RKO (cell line): ENCODE data around the gene BAIAP2L2.
"Not testable (repeated sequence)": the region's sequence is repeated elsewhere in the genome, so short reads cannot be mapped to it uniquely, and the experiment has no call there.

ENCODE experiments used
- DNase-seq: peaks from one replicate; pipeline ENCODE4 v3.0.0-alpha.2; 2016; ENCODE audit warnings: low spot score

Gene BAIAP2L2

DNA sequence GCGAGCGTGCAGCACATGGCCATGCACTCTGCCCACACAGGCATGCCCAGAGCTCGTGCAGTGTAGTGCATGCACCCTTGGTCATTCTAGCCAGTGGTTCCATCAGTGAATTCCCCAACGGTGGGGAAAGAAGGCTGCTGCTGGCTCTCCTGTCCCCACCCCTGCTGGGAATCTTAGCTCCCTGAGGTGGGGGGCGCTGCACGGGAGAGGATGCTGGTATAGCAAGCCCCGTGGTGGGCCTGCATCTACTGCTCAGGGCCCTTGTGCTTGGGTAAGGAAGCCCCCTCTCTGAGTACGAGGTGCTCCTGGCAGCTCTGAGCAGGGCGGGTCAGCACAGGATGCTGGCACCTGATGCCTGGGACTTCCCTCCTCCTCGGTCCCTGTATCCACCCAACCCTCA, 18.5 kb upstream of the BAIAP2L2 start:
- no peak for DNase-seq

DNA sequence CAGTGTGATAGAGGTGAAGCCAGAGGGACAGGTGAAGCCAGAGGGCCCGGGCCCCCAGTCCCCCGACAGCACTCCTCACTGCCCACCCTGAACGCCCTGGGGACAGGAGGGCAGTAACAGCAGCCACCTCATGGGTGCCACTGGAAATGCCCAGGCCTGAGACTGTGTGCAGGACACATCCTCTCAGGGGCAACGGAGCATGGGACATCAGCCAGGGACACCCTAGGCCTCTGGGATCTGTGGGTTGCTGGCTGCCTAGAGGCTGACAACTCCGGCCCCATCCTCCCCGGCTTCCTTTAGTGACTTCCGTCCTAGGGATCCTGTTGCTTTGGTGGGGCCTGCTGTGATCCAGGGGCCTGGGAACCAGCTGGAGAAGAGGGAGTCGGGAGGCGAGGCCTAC, 17.4 kb upstream of the BAIAP2L2 start:
- DNase-seq = no peak

GRCh38 chr22:38126928-38127668, 16.6 kb upstream of the BAIAP2L2 start:
- DNase-seq = no peak

DNA sequence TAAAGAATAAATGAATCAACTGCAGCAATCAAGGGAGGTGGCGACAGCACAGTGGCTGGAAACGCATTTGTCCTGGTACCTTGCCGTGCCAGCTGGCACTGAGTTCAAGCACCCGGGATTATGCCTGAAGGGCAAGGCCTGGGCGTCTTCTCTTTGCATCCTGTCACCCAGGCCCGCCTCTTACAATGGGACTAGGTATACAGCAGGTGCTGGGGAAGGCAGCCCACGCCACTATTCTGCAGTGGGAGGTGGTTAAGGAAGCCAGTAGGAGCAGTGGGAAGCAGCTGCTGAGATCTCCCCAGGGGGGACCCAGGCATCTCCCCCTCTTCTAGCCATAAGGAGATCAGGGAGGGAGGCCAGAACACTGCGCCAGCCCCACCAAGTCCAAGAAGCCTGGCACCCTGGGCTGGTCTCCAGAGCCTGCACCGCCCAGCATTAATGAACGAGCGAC, 15.3 kb upstream of the BAIAP2L2 start:
- DNase-seq = no peak

GRCh38 chr22:38125038-38125610, 14.6 kb upstream of the BAIAP2L2 start:
- no peak for DNase-seq

- DNase-seq = no peak
These were observed 13.9 kb upstream of the BAIAP2L2 start for GRCh38 chr22:38124236-38124974.

DNA sequence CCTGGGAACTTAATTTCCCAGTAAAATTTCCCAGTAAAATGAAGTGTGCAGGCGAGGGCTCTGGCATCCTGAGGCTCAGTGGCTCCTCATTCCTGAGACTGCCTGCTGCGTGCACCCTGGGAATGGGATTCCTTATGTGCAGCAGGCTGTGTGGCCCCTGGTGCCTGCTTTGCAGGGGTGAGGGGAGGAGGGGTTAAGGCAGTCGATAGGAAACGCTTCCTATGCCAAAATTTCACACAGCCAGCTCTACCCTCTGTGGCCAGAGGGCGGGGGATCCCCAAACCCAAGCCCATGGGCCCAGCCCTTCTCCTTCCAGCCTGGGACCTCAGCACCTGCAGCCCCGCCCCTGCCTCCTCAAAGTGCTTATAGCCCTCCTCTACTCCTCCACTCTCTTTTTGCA, 12.1 kb upstream of the BAIAP2L2 start:
- DNase-seq = no peak

DNA sequence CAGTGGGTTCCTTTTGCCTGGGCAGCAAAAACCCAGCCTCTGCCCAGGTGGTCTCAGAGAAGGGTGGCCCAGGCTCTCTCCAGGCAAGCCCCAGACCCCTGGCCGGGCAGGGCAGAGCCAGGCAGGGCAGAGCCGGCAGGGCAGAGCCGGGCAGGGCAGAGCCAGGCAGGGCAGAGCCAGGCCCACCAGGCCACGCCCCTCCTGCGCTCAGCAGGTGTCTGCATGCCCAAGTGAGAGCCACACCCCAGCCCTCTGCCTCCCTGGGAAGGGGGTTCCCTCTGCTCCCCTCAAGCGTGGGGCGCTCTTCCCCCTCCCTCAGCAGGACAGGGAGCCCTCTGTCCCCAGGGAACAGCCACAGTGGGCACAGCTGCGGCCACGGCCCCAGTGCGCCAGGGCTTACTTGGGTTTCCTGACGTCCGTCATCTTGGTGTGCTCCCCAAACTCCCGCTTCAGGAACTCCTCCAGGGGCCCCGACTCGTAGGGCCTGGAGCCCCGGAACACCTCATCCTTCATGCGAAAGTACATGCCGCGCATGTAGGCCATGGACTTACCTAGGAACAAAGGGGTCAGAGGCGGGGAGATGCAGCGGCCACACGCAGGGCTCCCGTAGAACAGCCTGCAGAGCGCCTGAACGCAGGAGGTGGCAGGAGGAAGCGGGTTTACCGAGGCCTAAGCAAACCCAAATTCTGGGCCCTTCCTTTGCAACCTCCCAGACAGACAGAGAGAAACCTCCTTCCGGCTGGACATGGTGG, 10.1 kb upstream of the BAIAP2L2 start:
- no peak for DNase-seq

- DNase-seq = not testable (repeated sequence)
These were observed 8.3 kb upstream of the BAIAP2L2 start for GRCh38 chr22:38118747-38119146.

GRCh38 chr22:38118182-38118581, 7.7 kb upstream of the BAIAP2L2 start:
- no peak for DNase-seq

DNA sequence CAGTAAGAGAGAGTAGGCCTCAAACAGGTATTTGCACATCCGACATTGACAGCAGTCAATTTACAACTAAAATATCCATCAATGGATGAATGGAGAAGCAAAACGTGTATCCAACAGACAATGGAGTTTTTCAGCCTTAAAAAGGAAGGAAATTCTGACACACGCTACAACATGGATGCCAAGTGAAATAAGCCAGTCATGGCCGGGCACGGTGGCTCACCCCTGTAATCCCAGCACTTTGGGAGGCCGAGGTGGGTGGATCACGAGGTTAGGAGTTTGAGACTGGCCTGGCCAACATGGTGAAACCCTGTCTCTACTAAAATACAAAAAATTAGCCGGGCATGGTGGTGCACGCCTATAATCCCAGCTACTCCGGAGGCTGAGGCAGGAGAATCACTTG, 7.1 kb upstream of the BAIAP2L2 start:
- DNase-seq = not testable (repeated sequence)

DNA sequence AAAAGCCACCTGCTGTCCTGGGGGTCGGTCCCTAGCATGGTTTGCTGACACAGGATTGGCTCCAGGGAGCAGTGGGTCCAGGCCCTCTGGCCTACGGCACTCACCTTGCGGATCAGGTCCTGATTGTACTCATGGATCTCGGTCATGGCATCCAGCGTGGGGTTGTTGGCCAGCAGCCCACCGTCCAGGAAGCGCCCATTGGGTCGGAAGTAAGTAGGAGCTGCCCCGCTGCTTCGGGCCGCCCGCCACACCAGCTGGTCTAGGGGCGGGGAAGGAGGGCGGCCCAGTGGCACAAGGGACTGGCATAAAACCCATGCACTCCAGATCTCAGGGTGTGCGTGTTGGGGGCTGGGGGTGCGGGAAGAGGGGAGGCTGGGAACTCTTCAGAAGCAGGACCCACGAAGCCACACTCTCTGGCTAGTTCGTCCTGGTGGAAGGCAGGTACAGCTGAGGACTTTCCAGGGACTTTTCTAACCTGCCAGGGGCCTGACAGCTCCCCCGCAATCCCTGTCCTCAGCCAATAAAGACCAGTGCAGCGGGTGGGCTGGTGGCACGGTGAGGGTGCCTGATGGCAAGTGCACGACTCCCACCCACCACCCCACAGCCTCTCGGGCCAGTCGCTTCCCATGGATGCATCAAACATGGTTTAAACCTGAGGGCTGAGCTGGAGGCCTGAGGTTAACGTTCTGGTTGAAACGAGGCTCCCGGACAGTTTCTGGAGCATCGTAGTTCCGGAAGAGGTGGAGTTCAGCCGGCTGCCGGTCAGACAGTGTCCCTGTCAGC, 5.1 kb upstream of the BAIAP2L2 start:
- no peak for DNase-seq

GRCh38 chr22:38114484-38115398, 4.3 kb upstream of the BAIAP2L2 start:
- peak; percentile 71 for DNase-seq

DNA sequence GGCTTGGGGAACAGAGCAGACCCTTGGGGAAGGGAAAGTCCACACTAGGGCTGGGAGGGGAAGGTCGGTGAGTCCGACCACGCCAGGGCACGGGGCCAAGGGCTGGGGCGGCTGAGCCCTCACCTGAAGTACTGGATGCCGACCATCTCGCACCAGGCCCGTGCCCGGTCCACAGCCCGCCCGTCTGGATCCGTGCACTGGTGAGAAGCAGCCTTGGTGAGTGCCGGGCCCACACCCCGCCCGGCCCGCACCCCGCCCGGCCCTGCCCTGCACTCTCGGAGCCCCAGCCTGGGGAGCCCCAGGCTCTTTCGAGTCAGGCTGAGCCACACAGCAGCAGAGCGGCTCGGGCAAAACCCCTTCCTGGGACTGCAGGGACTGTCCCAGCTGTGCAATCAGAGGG, 1.9 kb upstream of the BAIAP2L2 start:
- no peak for DNase-seq

GRCh38 chr22:38111925-38112355, 1.5 kb upstream of the BAIAP2L2 start:
- DNase-seq = no peak

DNA sequence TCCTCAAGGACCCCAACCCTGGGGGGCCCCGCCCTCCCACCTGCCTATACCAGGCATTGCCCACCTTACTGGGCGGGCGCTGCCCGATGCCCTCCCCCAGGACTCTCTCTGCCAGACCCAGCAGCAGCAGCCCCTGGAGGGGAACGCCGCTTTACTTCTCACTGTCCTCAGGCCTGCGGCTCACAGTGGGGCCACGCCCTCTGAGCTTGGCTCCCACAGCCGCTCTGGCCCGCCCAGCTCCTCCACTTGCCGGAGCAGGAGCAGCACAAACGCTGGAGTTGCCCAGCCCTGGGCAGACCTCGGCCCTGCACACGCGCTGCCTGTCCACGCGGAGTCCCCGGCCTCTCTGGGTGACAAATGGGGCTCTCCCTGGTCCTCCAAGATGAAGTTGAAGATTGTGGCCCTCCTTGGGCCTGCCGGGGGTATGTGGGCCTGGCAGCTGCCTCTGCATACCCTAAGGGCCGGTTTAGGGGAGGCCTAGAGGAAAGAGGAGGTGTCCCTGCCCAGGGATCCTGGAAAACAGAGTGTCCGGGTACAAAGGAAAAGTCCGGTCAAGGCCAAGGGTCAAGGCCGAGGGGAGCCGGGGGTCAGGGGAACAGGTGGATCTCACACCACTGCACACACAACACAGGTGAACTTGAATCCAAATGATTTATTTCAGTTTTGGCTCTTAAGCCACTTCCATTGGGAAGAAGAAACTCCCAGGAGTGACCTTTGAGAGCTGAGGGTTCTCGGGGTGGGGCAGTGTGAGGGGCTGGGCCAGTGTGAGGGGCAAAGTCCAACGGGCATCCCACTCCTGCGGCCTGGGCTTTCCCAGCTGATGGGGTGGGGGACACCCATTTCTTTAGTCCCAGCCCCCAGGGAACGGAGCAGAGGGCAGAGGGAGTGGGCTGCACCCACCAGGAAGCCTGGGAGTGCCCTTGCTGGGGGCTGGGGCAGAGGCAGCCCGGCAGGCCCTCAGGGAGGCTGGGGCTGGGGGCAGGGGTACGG, 674 bp upstream of the BAIAP2L2 start:
- no peak for DNase-seq

- peak; percentile 22 for DNase-seq
These were observed 998 bp downstream of the BAIAP2L2 start for GRCh38 chr22:38109371-38110001.

DNA sequence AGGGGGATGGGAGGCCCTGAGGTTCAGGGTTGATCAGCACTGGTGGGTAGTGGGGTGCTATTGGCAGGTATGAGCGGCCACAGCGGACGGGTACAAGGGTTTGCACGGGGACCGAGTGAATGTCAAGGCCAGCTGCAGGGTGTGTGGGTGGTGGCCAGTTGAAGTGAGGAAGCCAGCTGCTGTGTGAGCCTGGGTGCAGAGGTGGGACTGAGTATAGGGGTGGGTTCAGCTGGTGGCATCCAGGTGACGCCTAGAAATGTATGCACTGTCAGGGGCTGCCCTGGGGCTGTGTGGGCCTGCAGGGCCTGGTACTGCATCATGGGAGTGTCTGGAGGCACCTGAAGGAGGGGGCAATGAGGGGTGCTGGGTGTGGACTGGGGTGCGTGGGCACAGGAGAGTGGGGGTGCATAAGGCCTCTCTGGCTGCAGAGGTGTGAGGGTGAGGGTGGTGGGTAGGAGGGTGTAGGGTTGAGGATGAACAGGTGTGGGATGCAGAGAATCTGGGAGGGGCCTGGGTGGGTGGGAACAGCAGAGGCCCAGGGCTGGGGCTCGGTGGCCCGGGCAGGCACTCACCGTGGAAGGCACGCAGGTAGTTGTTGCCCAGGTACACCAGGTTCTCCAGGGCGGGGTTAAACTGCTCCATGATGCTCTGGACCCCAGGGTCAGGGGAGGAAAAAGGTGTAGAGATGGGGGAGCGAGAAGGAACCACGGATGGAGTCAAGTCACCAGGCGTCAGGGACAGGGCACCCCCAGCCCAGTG, 1.7 kb downstream of the BAIAP2L2 start:
- no peak for DNase-seq
